Mesendoderm (in vitro differentiated cells): ENCODE data around the gene SFI1.

Source experiments
- DNase-seq: peaks from one replicate; pipeline ENCODE4 v3.0.0; 2013
- H2AK5ac ChIP-seq: 2 replicates; pipeline ENCODE4 v1.6.1; 2013; ENCODE audit warnings: low read length, inconsistent platforms
- H2BK120ac ChIP-seq: 2 replicates; pipeline ENCODE4 v1.6.1; 2013; ENCODE audit warnings: low read depth, mild to moderate bottlenecking, low read length, moderate library complexity, mixed read lengths
- H2BK15ac ChIP-seq: replicated peaks from 2 replicates; pipeline ENCODE4 v1.6.1; 2013; ENCODE audit warnings: low read depth, mild to moderate bottlenecking, moderate library complexity
- H2BK5ac ChIP-seq: 2 replicates; pipeline ENCODE4 v1.6.1; 2013; ENCODE audit warnings: low read length, inconsistent platforms
- H3K18ac ChIP-seq: 2 replicates; pipeline ENCODE4 v1.6.1; 2013; ENCODE audit warnings: mild to moderate bottlenecking, low read length, mixed read lengths
- H3K23ac ChIP-seq: one replicate; pipeline ENCODE4 v1.6.1; 2013; ENCODE audit warnings: low read length
- H3K27ac ChIP-seq: 2 replicates; pipeline ENCODE4 v1.5.1; 2013; ENCODE audit warnings: low read depth, mild to moderate bottlenecking, inconsistent platforms, low read length, moderate library complexity
- H3K27me3 ChIP-seq: 2 replicates; pipeline ENCODE4 v1.6.1; 2013; ENCODE audit warnings: low read length, control low read depth, mild to moderate bottlenecking, inconsistent platforms; ENCODE audit not compliant: insufficient read depth, poor library complexity
- H3K36me3 ChIP-seq: 2 replicates; pipeline ENCODE4 v1.6.1; 2013; ENCODE audit warnings: low read length, inconsistent platforms; ENCODE audit not compliant: control insufficient read depth, insufficient read depth
- H3K4ac ChIP-seq: one replicate; pipeline ENCODE4 v1.6.1; 2013; ENCODE audit warnings: low read depth, mild to moderate bottlenecking, low read length, moderate library complexity
- H3K4me1 ChIP-seq: 2 replicates; pipeline ENCODE4 v1.6.1; 2013; ENCODE audit warnings: low read depth, low read length, inconsistent platforms; ENCODE audit not compliant: control insufficient read depth
- H3K4me2 ChIP-seq: 2 replicates; pipeline ENCODE4 v1.6.1; 2013; ENCODE audit warnings: low read length
- H3K4me3 ChIP-seq: 2 replicates; pipeline ENCODE4 v1.5.1; 2013; ENCODE audit warnings: mild to moderate bottlenecking, low read length
- H3K56ac ChIP-seq: one replicate; pipeline ENCODE4 v1.6.1; 2013; ENCODE audit warnings: low read length
- H3K79me1 ChIP-seq: 2 replicates; pipeline ENCODE4 v1.6.1; 2013; ENCODE audit warnings: low read length, inconsistent platforms
- H3K79me2 ChIP-seq: 2 replicates; pipeline ENCODE4 v1.6.1; 2013; ENCODE audit warnings: mild to moderate bottlenecking, low read length; ENCODE audit not compliant: control insufficient read depth, insufficient read depth
- H3K9ac ChIP-seq: 2 replicates; pipeline ENCODE4 v1.6.1; 2013; ENCODE audit warnings: low read length, inconsistent platforms
- H4K5ac ChIP-seq: one replicate; pipeline ENCODE4 v1.6.1; 2013; ENCODE audit warnings: low read length
- H4K8ac ChIP-seq: one replicate; pipeline ENCODE4 v1.6.1; 2013; ENCODE audit warnings: low read depth, mild to moderate bottlenecking, control low read depth, low read length, moderate library complexity
- WGBS: extraction: QIAGEN DNeasy Blood & Tissue Kit; methylation state at CpG from one replicate; pipeline ENCODE4 v1.1.7; 2013; ENCODE audit warnings: low lambda C conversion rate, missing lambda C conversion rate; ENCODE audit not compliant: insufficient coverage; ENCODE audit errors: extremely low coverage; 5-methylcytosine and 5-hydroxymethylcytosine counted together

SFI1 gene

GRCh38 chr22:31635638-31636306, 139.4 kb downstream of the SFI1 start:
- no peak overlapping the region for H4K8ac ChIP-seq
- H3K4me3 ChIP-seq = no peak overlapping the region
- no peak overlapping the region for H3K56ac ChIP-seq
- no peak for DNase-seq
- H3K79me2 ChIP-seq = peaks cover 3% of the 10 kb centered on the region
- no peak overlapping the region for H3K4ac ChIP-seq
- no peak overlapping the region for H2AK5ac ChIP-seq
- no peaks in the 10 kb centered on the region for H3K36me3 ChIP-seq
- H3K27ac ChIP-seq = no peak overlapping the region
- no peak overlapping the region for H3K9ac ChIP-seq
- no peak overlapping the region for H2BK5ac ChIP-seq
- H3K27me3 ChIP-seq = no peaks in the 10 kb centered on the region
- no peak overlapping the region for H4K5ac ChIP-seq
- no peaks in the 10 kb centered on the region for H3K4me1 ChIP-seq
- no peak overlapping the region for H3K23ac ChIP-seq
- H2BK120ac ChIP-seq = no peak overlapping the region
- H3K4me2 ChIP-seq = no peak overlapping the region
- no peak overlapping the region for H3K18ac ChIP-seq
- WGBS = no CpG with 5 or more reads among the region's 13 CpGs
- H3K79me1 ChIP-seq = peaks cover 9% of the 10 kb centered on the region
- H2BK15ac ChIP-seq = no peak overlapping the region

DNA sequence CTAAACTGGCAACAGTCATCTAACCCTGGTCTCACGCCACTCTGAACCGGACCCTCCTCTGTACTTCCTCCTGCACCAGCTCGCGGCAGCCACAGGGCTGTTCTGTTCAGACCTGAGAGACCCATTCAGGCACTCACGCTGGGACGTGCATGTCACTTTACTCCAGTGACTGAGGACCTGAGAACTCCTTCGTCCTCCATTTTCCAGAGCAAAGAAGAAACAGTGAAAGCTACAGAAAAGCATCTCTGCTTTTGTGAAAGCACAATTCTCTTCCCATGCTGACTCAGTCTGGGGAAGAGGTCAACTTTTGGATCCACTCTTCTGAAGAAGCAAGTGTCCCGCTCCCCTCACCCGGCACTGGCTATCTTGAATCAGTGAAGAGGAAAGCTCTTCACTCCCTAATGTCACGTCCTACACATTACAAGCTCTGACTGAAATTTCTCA, 141.1 kb downstream of the SFI1 start:
- H3K18ac ChIP-seq = no peak overlapping the region
- no peak overlapping the region for H3K4me2 ChIP-seq
- no peak overlapping the region for H2BK5ac ChIP-seq
- peaks cover 4% of the 10 kb centered on the region for H3K79me2 ChIP-seq
- no peak overlapping the region for H2BK15ac ChIP-seq
- no peak overlapping the region for H2AK5ac ChIP-seq
- no peak overlapping the region for H3K9ac ChIP-seq
- H3K4me3 ChIP-seq = no peak overlapping the region
- H3K27ac ChIP-seq = no peak overlapping the region
- H3K4me1 ChIP-seq = no peaks in the 10 kb centered on the region
- no peak overlapping the region for H3K56ac ChIP-seq
- no peaks in the 10 kb centered on the region for H3K27me3 ChIP-seq
- peaks cover 9% of the 10 kb centered on the region for H3K79me1 ChIP-seq
- no peak overlapping the region for H3K4ac ChIP-seq
- H3K23ac ChIP-seq = no peak overlapping the region
- no peak overlapping the region for H4K8ac ChIP-seq
- H2BK120ac ChIP-seq = no peak overlapping the region
- WGBS = no CpG with 5 or more reads among the region's 10 CpGs
- no peak for DNase-seq
- no peaks in the 10 kb centered on the region for H3K36me3 ChIP-seq
- no peak overlapping the region for H4K5ac ChIP-seq

GRCh38 chr22:31637891-31638618, 141.7 kb downstream of the SFI1 start:
- Histone ChIP-seq H3K4me1 (no peaks in the 10 kb centered on the region), H3K4me3 (no peak overlapping the region), H3K27ac (no peak overlapping the region)

GRCh38 chr22:31639436-31640039, 143.2 kb downstream of the SFI1 start:
- H3K36me3 ChIP-seq = no peaks in the 10 kb centered on the region
- H3K4ac ChIP-seq = no peak overlapping the region
- H3K18ac ChIP-seq = no peak overlapping the region
- H3K56ac ChIP-seq = no peak overlapping the region
- no peak overlapping the region for H2AK5ac ChIP-seq
- no peak overlapping the region for H4K5ac ChIP-seq
- no peak for DNase-seq
- peaks cover 4% of the 10 kb centered on the region for H3K79me1 ChIP-seq
- H3K4me1 ChIP-seq = no peaks in the 10 kb centered on the region
- H3K9ac ChIP-seq = no peak overlapping the region
- no peak overlapping the region for H3K23ac ChIP-seq
- WGBS = no CpG with 5 or more reads among the region's 4 CpGs
- H4K8ac ChIP-seq = no peak overlapping the region
- H3K4me3 ChIP-seq = no peak overlapping the region
- H2BK15ac ChIP-seq = no peak overlapping the region
- peaks cover 4% of the 10 kb centered on the region for H3K79me2 ChIP-seq
- H2BK5ac ChIP-seq = no peak overlapping the region
- H2BK120ac ChIP-seq = no peak overlapping the region
- H3K27me3 ChIP-seq = no peaks in the 10 kb centered on the region
- H3K4me2 ChIP-seq = no peak overlapping the region
- no peak overlapping the region for H3K27ac ChIP-seq

More at GRCh38 chr22:31637891-31638618, 141.7 kb downstream of the SFI1 start:
- no peak overlapping the region for H2BK5ac ChIP-seq
- H2AK5ac ChIP-seq = no peak overlapping the region
- H4K8ac ChIP-seq = no peak overlapping the region
- H3K56ac ChIP-seq = no peak overlapping the region
- H3K27me3 ChIP-seq = no peaks in the 10 kb centered on the region
- no peak overlapping the region for H3K4ac ChIP-seq
- H3K23ac ChIP-seq = no peak overlapping the region
- H2BK15ac ChIP-seq = no peak overlapping the region
- H3K79me1 ChIP-seq = peaks cover 6% of the 10 kb centered on the region
- no peak for DNase-seq
- H2BK120ac ChIP-seq = no peak overlapping the region
- no peak overlapping the region for H3K9ac ChIP-seq
- no peaks in the 10 kb centered on the region for H3K36me3 ChIP-seq
- WGBS = no CpG with 5 or more reads among the region's 15 CpGs
- H3K4me2 ChIP-seq = no peak overlapping the region
- peaks cover 4% of the 10 kb centered on the region for H3K79me2 ChIP-seq
- no peak overlapping the region for H4K5ac ChIP-seq
- no peak overlapping the region for H3K18ac ChIP-seq

DNA sequence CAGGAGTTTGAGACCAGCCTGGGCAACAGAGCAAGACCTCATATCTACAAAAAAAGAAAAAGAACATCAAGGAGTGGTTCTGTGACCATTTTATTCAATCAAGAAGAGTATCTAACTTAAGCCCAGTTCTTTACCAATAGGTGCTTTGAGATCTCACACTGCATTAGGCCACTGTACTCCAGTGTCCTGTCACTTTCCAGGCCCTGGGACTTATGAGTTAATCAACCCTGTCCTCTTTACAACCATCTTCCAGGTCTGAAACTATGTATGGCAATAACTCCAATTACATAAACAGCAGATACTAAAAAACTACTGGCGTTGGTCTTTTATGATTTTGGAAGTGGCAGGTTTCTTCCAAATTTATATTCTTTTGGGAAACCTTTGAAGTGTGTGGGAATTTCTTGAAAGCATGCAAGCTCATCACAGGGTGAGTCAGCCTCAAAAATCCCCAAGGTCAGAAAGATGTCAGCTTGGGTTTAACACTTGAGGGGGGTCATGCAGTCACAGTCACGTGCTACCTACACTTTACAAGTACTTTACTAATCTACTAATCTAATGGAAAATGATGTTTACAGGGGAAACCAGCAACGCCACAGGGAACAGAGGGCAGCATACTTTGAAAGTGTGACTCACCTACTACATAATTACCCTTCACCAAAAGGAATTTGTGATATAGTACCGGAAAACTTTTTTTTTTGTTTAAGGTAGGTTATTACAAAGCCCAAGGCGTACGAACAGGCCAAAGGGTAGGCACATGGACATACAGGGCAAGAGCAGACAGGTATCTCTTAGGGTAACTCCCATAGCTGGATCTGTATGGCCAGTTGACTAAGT, 150.1 kb downstream of the SFI1 start:
- Histone ChIP-seq H4K8ac (no peak overlapping the region), H4K5ac (no peak overlapping the region), H2BK15ac (no peak overlapping the region), H3K79me1 (peaks cover 5% of the 10 kb centered on the region), H3K79me2 (peaks cover 3% of the 10 kb centered on the region), H3K4me2 (no peak overlapping the region), H3K18ac (no peak overlapping the region), H3K4me3 (no peak overlapping the region), H3K4me1 (no peaks in the 10 kb centered on the region), H3K9ac (no peak overlapping the region), H3K36me3 (peaks cover 3% of the 10 kb centered on the region), H2BK120ac (no peak overlapping the region), H3K23ac (no peak overlapping the region), H3K27ac (no peak overlapping the region), H3K27me3 (no peaks in the 10 kb centered on the region), H2BK5ac (no peak overlapping the region), H3K4ac (no peak overlapping the region), H2AK5ac (no peak overlapping the region), H3K56ac (no peak overlapping the region)
- WGBS = no CpG with 5 or more reads among the region's 6 CpGs
- peak; percentile 86 for DNase-seq
